HG03521 (cell line): ENCODE results near the gene NDUFS1.
"Not testable (repeated sequence)": the region's sequence is repeated elsewhere in the genome, so short reads cannot be mapped to it uniquely, and the experiment has no call there.

Experiments
- ATAC-seq: cut with Tn5 transposase; IDR thresholded peaks from one replicate; pipeline ENCODE4 v1.9.1; 2021; ENCODE audit warnings: mild to moderate bottlenecking, moderate library complexity; ENCODE audit not compliant: unreplicated experiment

NDUFS1 gene

GRCh38 chr2:206163251-206163880 is 4.1 kb upstream of the NDUFS1 start:
- ATAC-seq: no peak

- ATAC-seq: not testable (repeated sequence)
These were observed 3.2 kb upstream of the NDUFS1 start for GRCh38 chr2:206162401-206162800.

GRCh38 chr2:206160807-206161179 is 1.5 kb upstream of the NDUFS1 start:
- no peak for ATAC-seq

- ATAC-seq: peak; percentile 50
These were observed 1.0 kb upstream of the NDUFS1 start for GRCh38 chr2:206160125-206160806.

GRCh38 chr2:206158563-206159345 is 490 bp downstream of the NDUFS1 start:
- ATAC-seq: peak; percentile 21

GRCh38 chr2:206157014-206157413 is 2.2 kb downstream of the NDUFS1 start:
- ATAC-seq: not testable (repeated sequence)

GRCh38 chr2:206154197-206154596 is 5.0 kb downstream of the NDUFS1 start:
- ATAC-seq: no peak

- ATAC-seq: no peak
These were observed 8.6 kb downstream of the NDUFS1 start for GRCh38 chr2:206150631-206151030.

GRCh38 chr2:206150168-206150567 is 9.1 kb downstream of the NDUFS1 start:
- no peak for ATAC-seq

- no peak for ATAC-seq
These were observed 9.9 kb downstream of the NDUFS1 start for GRCh38 chr2:206149330-206149729.

GRCh38 chr2:206145665-206146064 is 13.6 kb downstream of the NDUFS1 start:
- no peak for ATAC-seq

- no peak for ATAC-seq
These were observed 14.9 kb downstream of the NDUFS1 start for GRCh38 chr2:206144383-206144782.

- ATAC-seq: no peak
These were observed 15.8 kb downstream of the NDUFS1 start for GRCh38 chr2:206143451-206143850.

- ATAC-seq: no peak
These were observed 31.6 kb downstream of the NDUFS1 start for GRCh38 chr2:206127656-206128055.

GRCh38 chr2:206125901-206126300 is 33.3 kb downstream of the NDUFS1 start:
- ATAC-seq: no peak

- ATAC-seq: not testable (repeated sequence)
These were observed 36.7 kb downstream of the NDUFS1 start for GRCh38 chr2:206122569-206122968.

GRCh38 chr2:206116278-206116677 is 43.0 kb downstream of the NDUFS1 start:
- ATAC-seq: no peak

GRCh38 chr2:206115026-206115578 is 44.1 kb downstream of the NDUFS1 start:
- ATAC-seq: no peak

GRCh38 chr2:206112846-206113547 is 46.2 kb downstream of the NDUFS1 start:
- no peak for ATAC-seq

- no peak for ATAC-seq
These were observed 47.1 kb downstream of the NDUFS1 start for GRCh38 chr2:206112108-206112507.

- no peak for ATAC-seq
These were observed 50.5 kb downstream of the NDUFS1 start for GRCh38 chr2:206108713-206109112.
